Ramos (cell line): ENCODE results near the gene THRB.

Experiments used
- in situ Hi-C: fragments of 300-500 bp; cut with MboI; formaldehyde crosslinking; loops from one replicate; pipeline ENCODE4 v1.14.3; 2022; ENCODE audit warnings: low sequenced_read_pairs; ENCODE audit not compliant: unreplicated experiment

The THRB gene

DNA sequence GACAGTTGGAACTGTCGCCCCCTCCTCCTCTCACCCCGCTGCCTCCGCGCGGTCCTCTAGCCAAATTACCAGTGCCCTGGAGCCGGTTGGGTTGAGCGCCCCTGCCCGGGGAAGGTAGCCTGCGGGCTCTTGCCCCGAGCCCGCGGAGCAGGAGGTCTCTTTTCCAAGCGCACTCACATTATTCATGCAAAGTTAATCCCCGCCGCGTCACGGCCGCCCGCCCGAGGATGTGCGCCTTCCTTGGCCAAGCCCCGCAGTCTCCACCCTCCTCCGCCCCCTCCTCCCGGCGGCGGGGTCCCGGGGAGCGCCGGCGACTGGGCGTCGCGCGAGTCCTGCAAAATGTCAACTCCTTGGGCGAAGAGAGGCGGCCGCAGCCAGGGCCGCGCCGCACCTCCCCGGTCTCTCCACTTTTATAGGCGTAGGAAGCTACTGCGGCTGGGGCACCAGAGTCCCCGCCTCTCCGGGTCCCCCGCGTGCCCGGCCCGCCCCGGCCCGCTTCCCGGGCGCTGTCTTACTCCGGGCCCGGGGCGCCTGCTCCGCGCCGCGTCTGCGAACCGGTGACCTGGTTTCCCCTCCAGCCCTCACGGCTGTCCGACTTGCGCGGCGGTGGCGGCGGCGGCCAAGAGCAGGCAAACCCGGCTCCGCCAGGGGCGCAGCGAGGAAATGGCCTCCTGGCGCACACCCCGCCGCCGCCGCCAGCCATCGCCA is at the start of gene THRB:
TSS of gene THRB (minus strand) at position 233 of the 708 bp plus-strand sequence.
- in situ Hi-C loops, result no loop called here

GRCh38 chr3:24541935-24542334 is 47.3 kb upstream of the THRB start:
- in situ Hi-C loops, result no loop called here

- in situ Hi-C loops, result no loop called here
These were observed 46.2 kb upstream of the THRB start for GRCh38 chr3:24540821-24541220.

GRCh38 chr3:24539699-24540098 is 45.0 kb upstream of the THRB start:
- in situ Hi-C loops, result no loop called here

DNA sequence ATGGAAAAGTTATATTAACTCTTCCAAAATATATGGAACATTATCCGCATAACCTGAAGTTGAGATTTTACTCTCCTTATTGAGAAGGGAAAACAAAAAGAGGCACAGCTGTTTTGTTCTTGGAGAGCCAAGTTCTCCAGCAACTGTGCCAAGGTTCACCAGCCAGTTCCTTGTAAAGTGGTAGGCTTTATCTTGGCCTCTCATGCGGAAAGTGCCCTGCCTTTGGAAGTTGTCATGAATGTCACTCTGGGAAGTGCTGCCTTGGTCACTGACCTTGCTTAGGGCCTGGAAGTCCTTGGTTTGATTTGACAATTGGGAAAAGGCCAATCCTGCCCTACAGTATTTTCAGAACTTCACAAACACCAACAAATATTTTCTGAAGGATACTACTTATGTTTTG is 44.2 kb upstream of the THRB start:
- in situ Hi-C loops, result no loop called here

DNA sequence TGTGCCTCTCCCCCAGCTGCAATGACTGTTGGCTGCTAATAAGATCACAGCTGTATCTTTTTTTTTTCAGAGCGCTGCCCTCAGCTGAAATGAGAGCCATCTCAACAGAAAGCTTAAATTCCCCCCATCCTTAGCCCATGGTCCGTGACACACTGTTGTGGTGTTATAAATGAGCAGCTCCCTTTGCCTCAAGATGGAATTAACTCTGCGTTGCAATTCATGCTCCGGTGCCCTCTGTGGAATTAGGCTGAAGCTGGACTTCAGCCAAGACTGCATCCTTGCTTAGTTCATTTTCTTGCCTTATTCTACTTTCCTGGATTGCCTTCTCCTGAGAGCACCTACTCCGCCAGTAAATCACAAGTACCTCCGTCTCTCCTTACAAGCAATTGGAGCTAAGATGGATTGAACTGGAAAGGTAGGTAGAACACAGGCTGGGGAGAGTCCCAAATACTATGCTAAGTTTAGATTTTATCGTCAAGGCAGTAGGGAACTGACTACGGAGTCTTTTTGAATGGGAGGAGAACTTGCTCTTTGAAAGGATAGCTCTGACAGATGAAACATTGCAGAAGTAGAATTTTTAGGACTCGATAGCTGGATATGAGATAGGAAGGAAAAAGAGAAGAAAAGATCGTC is 39.0 kb upstream of the THRB start:
- in situ Hi-C loops, result no loop called here

DNA sequence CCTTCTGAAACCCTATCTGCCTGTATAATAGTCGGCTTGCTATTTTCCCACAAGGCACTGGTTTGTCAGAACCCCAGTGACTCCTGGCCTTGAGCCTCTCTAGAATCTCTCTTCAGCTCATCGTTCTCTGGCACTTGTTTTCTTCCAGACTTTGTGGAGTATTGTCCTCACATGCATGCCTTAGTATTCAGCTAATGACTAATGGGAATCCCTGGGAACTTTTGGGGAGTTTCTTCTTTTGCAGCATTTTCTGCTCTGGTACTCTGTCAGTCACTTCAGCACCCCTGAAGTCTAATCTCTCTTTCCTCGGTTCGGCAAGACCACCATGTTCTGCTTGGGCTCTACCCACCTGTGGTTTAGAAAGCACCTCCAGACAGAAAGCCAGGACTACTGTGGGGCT is 35.8 kb upstream of the THRB start:
- in situ Hi-C loops, result no loop called here

DNA sequence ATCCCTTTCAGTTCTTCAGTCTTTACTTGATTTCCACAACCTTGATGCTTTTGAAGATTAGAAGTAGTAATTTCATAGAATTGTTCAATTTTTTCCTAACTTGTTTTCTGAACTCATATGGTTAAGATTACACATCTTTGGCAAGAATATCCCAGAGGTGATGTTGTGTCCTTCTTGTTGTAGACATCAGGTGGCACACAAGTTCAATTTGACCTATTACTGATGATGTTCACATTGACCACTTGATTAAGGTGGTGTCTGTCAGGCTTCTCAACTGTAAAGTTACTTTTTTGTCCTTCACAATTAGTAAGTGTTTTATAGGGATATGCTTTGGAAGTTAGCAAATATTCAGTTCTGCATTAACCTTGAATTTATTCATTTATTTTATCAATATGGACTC is 34.6 kb upstream of the THRB start:
- in situ Hi-C loops, result no loop called here

DNA sequence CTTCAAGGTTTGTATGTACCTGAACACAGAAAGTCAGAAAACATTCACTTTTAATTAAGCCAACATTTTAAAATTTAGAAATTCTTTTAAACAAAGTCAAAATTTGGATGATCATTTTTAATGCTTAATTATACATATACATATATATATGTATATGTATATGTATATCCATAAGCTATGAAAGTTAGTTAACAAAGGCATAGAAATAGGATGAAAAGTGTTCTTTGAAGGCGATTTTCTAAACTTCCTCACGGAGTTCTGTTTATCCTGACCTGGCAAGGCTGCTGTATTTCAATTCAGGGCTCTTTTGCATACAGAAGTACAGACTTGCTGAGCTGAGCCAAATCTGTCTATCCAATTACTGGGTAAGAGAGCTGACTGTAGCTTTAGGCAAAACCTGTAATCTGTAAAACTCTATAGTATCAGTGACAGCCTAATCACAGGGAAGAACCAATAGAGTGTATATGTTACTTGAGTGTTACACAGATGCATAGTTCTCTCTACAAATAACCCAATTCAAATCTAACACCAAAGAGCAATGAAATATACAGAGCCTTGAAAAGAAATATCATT is 32.1 kb upstream of the THRB start:
- in situ Hi-C loops, result no loop called here

DNA sequence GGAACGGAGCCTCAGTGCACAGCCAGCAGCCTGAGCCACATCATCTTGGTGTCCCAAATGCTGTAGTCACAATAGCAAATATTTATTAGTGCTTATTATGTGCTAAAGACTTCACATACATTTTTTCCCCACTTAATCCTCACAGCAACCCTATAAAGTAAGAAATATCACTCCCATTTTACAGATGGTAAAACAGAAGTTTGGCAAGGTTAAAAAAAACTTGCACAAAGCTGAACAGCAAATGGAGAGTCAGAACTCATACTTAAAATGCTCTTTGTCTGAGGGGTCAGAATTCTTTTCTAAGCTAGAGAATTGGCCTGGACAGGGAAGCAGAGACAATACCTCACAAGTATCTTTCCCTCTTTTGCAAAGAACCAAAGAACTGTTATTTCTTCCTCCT is 30.9 kb upstream of the THRB start:
- in situ Hi-C loops, result no loop called here

- in situ Hi-C loops, result no loop called here
These were observed 30.4 kb upstream of the THRB start for GRCh38 chr3:24525022-24525421.

- in situ Hi-C loops, result no loop called here
These were observed 29.5 kb upstream of the THRB start for GRCh38 chr3:24523988-24524727.

DNA sequence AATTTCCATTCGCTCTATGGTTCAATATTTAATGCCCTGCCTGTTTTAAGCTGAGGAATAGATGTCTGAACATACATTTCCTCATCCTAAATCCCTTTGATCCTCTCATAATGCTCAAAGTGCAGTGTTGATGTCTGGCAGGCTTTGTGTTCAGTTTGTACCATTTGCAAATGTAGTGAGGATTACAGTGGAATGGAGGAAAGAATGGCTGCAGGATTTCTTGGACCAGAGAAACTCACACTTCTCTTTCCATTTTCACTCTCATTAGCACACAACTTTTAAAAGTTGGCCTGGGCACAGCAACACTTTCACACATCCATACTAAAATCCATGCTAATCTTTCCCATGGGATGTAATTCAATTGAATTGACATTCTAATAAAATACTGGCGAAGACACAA is 28.6 kb upstream of the THRB start:
- in situ Hi-C loops, result no loop called here

DNA sequence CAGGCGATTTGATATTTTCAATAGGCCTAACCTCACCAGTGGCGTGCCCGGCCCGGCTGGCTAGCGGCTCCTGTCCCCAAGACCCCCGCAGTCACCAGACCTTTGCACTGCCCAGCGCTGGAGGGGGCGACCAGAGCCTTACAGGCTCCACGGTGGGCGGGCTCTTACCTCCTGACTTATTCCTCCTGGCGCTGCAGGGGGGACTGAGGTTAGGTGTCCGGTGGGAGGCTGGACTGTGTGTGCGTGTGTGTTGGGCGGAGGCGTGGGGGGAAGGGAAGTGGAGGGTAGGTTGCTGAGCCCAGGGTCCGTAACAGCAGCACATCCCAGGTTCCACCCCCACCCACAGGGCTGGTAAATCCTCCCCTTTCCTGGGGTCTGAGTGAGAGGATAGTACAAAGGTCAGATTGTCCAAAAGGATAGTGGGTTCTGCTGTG is 27.5 kb upstream of the THRB start:
- in situ Hi-C loops, result no loop called here

- in situ Hi-C loops, result no loop called here
These were observed 26.9 kb upstream of the THRB start for GRCh38 chr3:24521420-24522145.

- in situ Hi-C loops, result no loop called here
These were observed 26.3 kb upstream of the THRB start for GRCh38 chr3:24520976-24521419.

GRCh38 chr3:24520101-24520495 is 25.4 kb upstream of the THRB start:
- in situ Hi-C loops, result no loop called here

GRCh38 chr3:24519368-24520100 is 24.9 kb upstream of the THRB start:
- in situ Hi-C loops, result no loop called here

DNA sequence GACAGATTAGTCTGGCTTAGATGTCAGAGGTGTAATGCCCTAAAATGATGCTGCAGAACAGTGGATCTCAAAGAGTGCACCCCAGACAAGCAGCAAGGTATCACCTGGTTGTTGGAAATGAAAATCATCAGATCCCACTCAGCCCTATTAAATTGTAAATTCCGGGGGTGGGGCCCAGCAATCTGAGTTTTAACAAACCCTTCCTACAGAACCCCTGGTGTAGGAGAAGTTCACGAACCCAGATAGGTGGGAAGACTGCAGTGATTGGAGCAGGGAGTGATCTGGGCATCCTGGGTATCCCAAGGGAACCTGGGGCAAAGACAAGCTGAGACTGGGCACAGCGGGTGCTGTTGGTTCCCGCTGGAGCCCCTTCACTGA is 24.3 kb upstream of the THRB start:
- in situ Hi-C loops, result no loop called here

GRCh38 chr3:24514119-24514518 is 19.5 kb upstream of the THRB start:
- in situ Hi-C loops, result no loop called here
